NCI-H1048 (cell line): ENCODE data around the gene C2.
A peak's percentile ranks its signal among the peaks of the same experiment; 100 is the strongest.

Experiments used
- DNase-seq: peaks from one replicate; lab custom pipeline; 2025; lab: John Stamatoyannopoulos, UW

C2 gene

DNA sequence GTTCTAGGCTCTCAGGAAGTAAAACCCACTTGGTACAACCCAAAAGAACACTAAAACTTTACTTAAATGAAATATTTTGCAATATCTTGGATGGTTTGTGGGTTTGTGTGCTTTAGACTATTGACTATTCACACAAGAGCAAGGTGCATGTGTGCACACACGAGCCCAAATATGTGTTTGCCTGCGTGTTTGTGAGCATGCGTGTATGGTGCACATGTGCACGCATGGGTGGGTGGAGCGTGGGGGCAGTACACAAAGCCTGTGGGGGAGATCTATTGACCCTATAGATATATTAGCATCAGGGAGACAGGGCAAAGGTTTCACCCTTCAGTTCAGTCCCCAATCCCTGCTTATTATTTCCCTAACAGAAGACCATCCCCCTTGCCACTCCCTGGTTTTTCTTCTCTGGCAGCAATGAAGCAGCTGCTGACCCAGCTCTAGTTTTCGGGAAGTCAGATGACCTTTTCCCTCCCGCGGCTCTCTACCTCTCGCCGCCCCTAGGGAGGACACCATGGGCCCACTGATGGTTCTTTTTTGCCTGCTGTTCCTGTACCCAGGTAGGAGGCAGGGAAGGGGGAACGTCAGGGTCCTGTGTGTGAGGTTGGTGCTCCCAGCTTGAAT is at the start of gene C2:
Gene C2, plus strand, starts transcription at position 476 of the 621 bp plus-strand sequence. Its CDS starts 36 bp downstream, at position 512.
- no peak for DNase-seq

GRCh38 chr6:31878222-31878621 is 49.3 kb upstream of the C2 start:
- no peak for DNase-seq

GRCh38 chr6:31878726-31879125 is 48.8 kb upstream of the C2 start, which contains the start of gene SLC44A4:
Gene SLC44A4 (minus strand): TSS chr6:31878997. CDS start chr6:31878980, 17 bp downstream.
- no peak for DNase-seq

GRCh38 chr6:31879143-31879542 is 48.4 kb upstream of the C2 start:
- DNase-seq = no peak

DNA sequence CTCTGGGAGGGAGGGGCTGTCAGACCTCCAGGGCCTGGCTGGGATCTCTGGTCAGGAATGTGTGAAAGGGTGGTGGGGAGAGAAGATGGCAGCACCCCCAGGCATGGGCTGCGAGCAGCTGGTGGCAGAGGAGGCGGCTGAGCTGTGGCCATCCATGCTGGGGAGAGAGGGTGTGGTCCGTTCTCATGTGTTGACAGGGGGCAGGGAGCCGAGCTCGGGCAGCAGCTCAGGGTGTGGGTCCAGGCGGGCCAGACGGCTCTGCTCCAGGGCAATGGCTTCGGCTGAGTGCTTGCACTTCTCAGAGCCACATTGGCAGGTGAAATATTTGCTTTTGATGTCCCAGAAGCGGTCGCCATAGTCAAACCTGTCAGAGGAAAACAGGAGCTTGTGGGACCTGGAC is 47.6 kb upstream of the C2 start:
- DNase-seq = no peak

DNA sequence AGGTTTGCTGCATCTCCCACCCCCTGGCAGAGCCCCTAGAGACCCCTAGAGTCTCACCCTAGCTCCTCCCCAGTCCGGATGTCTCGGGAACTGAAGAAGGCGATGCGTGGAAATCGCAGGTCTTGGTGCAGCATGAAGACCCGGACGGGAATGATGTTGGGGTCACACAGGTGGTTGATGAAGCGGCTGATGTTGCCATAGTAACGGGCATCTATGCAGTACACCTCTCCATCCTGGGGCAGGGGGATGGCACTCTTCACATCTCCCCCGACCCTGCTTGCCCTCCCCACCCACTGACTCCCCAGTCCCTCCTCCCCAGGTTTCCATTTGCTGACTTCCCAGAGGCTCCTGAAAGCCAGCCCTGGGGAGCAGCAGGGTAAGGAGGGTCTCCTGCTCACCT is 46.9 kb upstream of the C2 start:
- DNase-seq = no peak

DNA sequence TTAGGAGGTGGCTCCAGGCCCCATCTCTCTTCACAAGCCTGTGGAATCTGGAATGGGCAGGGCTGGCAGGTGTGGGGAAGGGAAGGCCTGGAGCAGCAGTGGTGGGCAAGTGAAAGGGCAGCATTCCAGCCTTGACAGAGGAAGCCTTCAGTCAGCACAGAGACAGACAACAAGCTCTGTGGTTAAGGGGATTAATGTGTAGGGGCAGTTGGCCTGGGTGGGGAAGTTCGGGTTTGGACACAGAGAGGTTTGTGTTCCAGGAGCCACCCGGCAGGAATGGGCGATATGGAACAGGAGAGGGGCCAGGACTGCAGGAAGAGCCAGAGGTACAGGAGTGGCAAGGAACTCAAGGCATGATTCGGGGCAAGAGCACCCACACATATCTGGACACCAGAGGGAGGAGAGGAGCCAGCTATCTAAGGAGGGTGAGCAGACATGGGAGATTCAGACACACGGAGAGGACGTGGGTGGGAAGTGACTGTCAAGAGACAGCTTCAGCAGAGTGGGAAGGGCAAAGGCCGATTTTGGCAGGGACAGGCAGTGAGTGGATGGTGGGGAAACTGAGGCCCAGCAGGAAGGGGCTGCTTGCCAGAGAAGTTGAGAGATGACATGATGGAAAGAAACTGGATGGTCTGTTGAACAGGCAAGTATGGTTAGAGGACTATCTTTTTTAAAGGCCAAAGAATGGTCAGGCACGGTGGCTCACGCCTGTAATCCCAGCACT is 46.2 kb upstream of the C2 start:
- no peak for DNase-seq

GRCh38 chr6:31882344-31882743 is 45.2 kb upstream of the C2 start:
- no peak for DNase-seq

DNA sequence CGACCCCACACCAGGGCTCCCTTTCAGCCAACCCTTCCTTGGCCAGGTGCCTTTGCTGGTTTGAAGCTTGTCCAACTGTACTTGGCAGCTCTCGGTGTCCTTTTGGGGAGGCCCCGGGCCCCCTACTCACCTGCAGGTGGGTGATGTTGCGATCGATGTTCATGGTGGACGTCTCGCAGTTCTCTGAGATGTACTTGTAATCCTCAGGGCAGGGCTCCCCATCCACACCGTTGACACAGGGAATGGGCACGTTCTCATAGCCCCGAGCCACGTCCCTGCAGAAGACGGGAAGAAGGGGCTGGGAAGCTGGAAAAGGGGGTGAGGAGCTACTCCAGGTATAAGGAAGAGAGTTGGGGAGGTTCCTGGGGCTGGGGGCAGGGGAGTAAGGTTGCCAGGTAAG is 43.8 kb upstream of the C2 start:
- DNase-seq = no peak

DNA sequence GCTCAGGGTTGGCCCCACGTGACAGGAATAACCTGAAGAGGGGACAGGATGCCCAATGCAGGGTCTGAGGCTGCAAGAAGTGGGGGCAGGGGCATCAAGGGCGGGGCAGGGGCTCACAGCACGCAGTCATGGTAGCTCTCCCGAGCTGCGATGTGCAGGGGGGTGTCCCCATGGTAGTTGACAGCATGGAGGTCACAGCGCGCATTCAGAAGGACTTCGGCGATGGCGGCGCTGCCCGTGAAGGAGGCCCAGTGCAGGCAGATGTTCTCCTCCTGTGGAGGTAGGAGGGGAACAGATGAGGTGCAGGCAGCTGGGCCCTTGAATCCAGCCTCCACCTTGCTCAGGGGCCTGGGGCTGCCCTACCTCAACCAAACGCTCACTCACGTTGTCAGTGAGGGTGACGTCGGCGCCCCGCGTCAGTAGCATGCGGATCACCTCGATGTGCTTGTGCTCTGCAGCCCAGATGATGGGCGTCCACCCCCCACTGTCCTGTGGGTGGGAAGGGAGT is 42.9 kb upstream of the C2 start:
- no peak for DNase-seq

GRCh38 chr6:31886541-31886991 is 41.0 kb upstream of the C2 start:
- no peak for DNase-seq

- no peak for DNase-seq
Observed at GRCh38 chr6:31887173-31888007, 40.1 kb upstream of the C2 start.

DNA sequence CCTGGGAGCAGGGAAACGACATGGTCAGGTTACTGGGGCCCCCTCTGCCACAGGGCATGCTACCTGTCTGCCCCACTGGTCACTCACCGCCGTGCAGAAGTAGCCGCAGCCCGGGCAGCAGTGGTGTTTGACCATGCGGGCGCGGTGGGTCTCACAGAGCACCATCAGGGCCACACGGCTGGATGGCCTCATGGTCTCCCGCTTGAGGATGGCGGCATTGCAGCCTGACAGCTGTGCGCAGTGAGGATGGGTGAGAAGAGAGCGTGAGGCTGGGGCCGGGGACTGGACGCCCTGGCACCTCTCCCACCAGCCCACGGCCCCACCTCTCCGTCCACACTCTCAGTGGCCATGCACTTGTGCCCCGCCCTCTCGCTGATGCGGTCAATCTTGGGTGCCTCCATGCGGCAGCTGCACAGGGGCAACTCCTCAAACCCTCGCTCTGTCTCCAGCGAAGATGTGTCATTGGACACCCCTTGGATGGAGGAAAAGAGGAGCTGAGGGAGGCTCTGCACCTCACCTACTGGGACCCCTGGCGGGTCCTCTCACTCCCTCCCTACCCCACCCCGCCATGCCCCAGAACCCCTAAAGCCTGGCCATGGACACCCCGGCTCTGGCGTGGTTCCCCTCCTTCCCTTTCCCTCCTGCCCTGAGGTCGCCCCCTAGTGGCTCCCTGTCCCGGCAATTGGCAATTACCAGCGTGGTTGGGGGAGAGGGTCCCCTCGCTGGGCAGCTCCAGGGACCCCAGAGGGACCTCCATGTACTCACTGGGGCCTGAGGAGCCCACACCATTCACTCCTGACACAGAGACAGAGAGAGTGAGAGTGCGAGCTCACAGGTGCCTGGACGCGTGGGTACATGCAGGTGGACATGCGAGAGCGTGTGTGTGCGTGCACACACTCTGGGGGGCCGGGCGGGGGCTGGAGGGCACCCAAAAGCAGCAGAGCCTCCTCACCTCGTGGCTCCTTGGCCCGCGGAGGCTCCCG is 39.0 kb upstream of the C2 start:
- DNase-seq = no peak

GRCh38 chr6:31889331-31889972 is 38.1 kb upstream of the C2 start:
- no peak for DNase-seq

- no peak for DNase-seq
Observed at GRCh38 chr6:31892821-31893220, 34.7 kb upstream of the C2 start.

- DNase-seq = no peak
Observed at GRCh38 chr6:31896493-31896855, 31.0 kb upstream of the C2 start.

DNA sequence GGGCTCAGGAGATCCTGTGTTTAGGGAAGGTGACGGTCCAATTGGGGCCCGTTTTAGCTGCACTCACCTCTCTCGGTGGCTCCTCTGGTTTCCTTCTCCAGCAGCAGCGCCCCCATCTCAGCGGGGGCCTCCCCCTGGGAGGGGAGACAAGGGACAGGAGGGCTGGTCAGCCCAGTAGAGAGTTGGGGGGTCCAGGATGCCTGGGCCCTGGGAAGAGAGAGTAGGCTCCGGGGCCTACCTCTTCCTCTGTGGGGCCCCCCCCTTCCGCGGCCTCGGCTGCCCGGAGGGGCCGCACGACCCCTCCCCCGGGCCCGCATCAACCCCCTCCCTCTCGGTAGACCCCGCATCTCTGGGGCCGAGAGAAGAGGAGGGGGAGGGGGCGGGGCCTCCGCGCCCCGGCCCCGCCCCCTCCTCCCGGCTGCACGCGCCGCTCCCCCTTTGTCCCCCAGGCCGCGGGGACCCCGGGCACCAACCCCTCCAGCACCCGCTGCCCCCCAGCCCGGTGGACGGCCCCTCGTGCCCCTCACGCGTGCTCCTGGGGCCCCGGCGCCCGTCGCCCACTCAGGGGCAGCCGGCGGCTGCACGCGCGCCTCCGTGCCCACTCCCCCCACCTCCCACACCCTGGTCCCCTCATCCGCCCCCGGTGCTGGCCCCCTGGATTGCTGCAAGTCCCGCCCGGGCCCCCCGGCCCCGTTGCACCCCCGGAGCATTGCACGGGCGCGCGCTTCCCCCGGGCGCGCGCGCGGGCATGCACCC is 30.5 kb upstream of the C2 start:
- DNase-seq = no peak

GRCh38 chr6:31897612-31898382 is 29.7 kb upstream of the C2 start, which contains the start of gene EHMT2:
Gene EHMT2 (minus strand): TSS chr6:31897698. CDS start chr6:31897677, 21 bp downstream.
- peak; percentile 59 for DNase-seq

DNA sequence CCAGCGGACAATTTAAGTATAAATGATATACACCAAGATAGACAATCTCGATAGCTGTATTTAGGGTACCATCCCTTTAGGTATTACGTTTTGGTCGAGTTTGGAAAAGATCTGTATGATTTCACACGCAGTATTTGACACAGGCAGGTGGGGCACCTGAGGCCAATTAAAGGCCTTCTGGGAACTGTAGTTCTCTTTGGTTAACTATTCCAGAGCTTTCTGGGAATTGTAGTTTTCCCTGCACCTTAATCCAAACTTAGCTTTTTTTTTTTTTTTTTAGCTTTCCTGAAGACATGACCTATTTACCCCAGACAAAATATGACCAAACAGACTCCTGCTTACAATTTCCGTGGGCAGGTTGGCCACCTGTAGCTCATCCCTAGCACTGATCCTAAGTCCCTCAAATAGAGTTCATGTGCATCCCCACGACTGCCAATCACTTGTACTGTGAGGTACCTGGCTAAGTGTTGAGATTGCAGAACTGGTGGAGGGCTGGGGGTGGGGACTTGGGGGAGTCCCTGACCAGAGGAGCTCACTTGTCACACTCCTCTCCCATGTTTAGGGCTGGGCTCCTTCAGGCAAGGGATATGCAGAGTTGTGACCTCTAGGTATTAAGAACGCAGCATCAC is 29.0 kb upstream of the C2 start:
- no peak for DNase-seq
